CD14-positive monocyte (primary cell): ENCODE results near the gene RNASE4. TPM values are rescaled to one million over a fixed set of nuclear protein-coding genes. Genes with fewer than 3 reads are reported as not detected.
"Not testable (repeated sequence)": the region's sequence is repeated elsewhere in the genome, so short reads cannot be mapped to it uniquely, and the experiment has no call there.

Experiments
- DNase-seq, 3 donors: peaks; one replicate each; pipeline ENCODE4 v3.0.0-alpha.2; 2011 to 2022
- H2AFZ ChIP-seq: 2 replicates; pipeline ENCODE4 v1.6.0; 2012; ENCODE audit warnings: mild to moderate bottlenecking, low read depth, low read length, inconsistent platforms; ENCODE audit not compliant: insufficient read depth, poor library complexity, severe bottlenecking
- H3K27ac ChIP-seq, 2 donors: 1 replicate in 1 of 2; 2 replicates in 1 of 2; pipeline ENCODE4 v1.5.1; 2012 to 2013; ENCODE audit warnings: low read length in 2 of 2, control low read depth in 1 of 2, inconsistent platforms in 1 of 2, low read depth in 1 of 2, mild to moderate bottlenecking in 1 of 2
- H3K27me3 ChIP-seq, 2 donors: one replicate each; pipeline versions ENCODE4 v1.6.0 to v1.6.1; 2011 to 2013; ENCODE audit warnings: low read length in 2 of 2; ENCODE audit not compliant: control insufficient read depth in 2 of 2, insufficient read depth in 2 of 2
- H3K36me3 ChIP-seq, 2 donors: replicated peaks in 1 of 2; 1 replicate in 1 of 2; 2 replicates in 1 of 2; pipeline versions ENCODE4 v1.5.1 to v1.6.1; 2012 to 2013; ENCODE audit warnings: low read length in 2 of 2, control low read depth in 1 of 2, inconsistent platforms in 1 of 2, mild to moderate bottlenecking in 1 of 2; ENCODE audit not compliant: insufficient read depth in 2 of 2, control insufficient read depth in 1 of 2
- H3K4me1 ChIP-seq, 2 donors: 1 replicate in 1 of 2; 2 replicates in 1 of 2; pipeline versions ENCODE4 v1.5.1 to v1.6.1; 2012 to 2013; ENCODE audit warnings: low read length in 2 of 2, control low read depth in 1 of 2, inconsistent platforms in 1 of 2, mild to moderate bottlenecking in 1 of 2, moderate library complexity in 1 of 2; ENCODE audit not compliant: insufficient read depth in 2 of 2, control insufficient read depth in 1 of 2
- H3K4me2 ChIP-seq: replicated peaks from 2 replicates; pipeline ENCODE3; 2012; ENCODE audit warnings: low read length, moderate library complexity, mild to moderate bottlenecking; ENCODE audit not compliant: poor library complexity, severe bottlenecking; ENCODE audit errors: extremely low read depth
- H3K4me3 ChIP-seq, 3 experiments: fragments of 200-600 bp in 1 of 3; sonication (generic) in 1 of 3; replicated peaks in 1 of 3; 1 replicate in 2 of 3; 2 replicates in 1 of 3; pipeline ENCODE4 v1.5.1; 2011 to 2013; ENCODE audit warnings: low read length in 3 of 3, mild to moderate bottlenecking in 3 of 3, control low read depth in 2 of 3, low read depth in 2 of 3, inconsistent platforms in 1 of 3, moderate library complexity in 1 of 3
- H3K79me2 ChIP-seq: 2 replicates; pipeline ENCODE4 v1.6.0; 2012; ENCODE audit warnings: mild to moderate bottlenecking, control low read depth, inconsistent platforms, low read length, moderate library complexity; ENCODE audit not compliant: insufficient read depth
- H3K9ac ChIP-seq: 2 replicates; pipeline ENCODE4 v1.6.0; 2017; ENCODE audit warnings: low read length, mild to moderate bottlenecking; ENCODE audit not compliant: insufficient read depth, poor library complexity, severe bottlenecking
- H3K9me3 ChIP-seq, 2 donors: replicated peaks in 1 of 2; 1 replicate in 1 of 2; 2 replicates in 1 of 2; pipeline versions ENCODE4 v1.5.1 to v1.6.1; 2012 to 2013; ENCODE audit warnings: low read length in 2 of 2, control low read depth in 1 of 2; ENCODE audit not compliant: control insufficient read depth in 1 of 2, insufficient read depth in 1 of 2
- H4K20me1 ChIP-seq: 2 replicates; pipeline ENCODE4 v1.6.0; 2012; ENCODE audit warnings: mild to moderate bottlenecking, low read length, control low read depth, moderate library complexity; ENCODE audit not compliant: insufficient read depth
- H3K27ac Mint-ChIP-seq, 7 donors: one replicate each; pipeline ENCODE4 v1.8.0; 2020; ENCODE audit warnings: mild to moderate bottlenecking in 7 of 7, mixed read lengths in 7 of 7, moderate library complexity in 6 of 7, inconsistent platforms in 2 of 7
- H3K27me3 Mint-ChIP-seq, 3 donors: one replicate each; pipeline ENCODE4 v1.8.0; 2021 to 2022; ENCODE audit warnings: low read depth in 3 of 3, mild to moderate bottlenecking in 3 of 3, mixed read lengths in 3 of 3, moderate library complexity in 3 of 3, inconsistent platforms in 1 of 3
- H3K36me3 Mint-ChIP-seq, 2 donors: one replicate each; pipeline ENCODE4 v1.8.0; 2020; ENCODE audit warnings: mixed read lengths in 2 of 2, inconsistent platforms in 1 of 2, mild to moderate bottlenecking in 1 of 2
- H3K4me1 Mint-ChIP-seq: one replicate; pipeline ENCODE4 v1.8.0; 2020; ENCODE audit warnings: mild to moderate bottlenecking, mixed read lengths
- H3K4me3 Mint-ChIP-seq, 2 donors: one replicate each; pipeline ENCODE4 v1.8.0; 2020; ENCODE audit warnings: mild to moderate bottlenecking in 2 of 2, mixed read lengths in 2 of 2, moderate library complexity in 1 of 2
- H3K9me3 Mint-ChIP-seq, 7 donors: one replicate each; pipeline ENCODE4 v1.8.0; 2020 to 2022; ENCODE audit warnings: mixed read lengths in 7 of 7, mild to moderate bottlenecking in 6 of 7, moderate library complexity in 6 of 7, inconsistent platforms in 2 of 7
- CTCF ChIP-seq: fragments of 200-600 bp; IDR thresholded peaks from one replicate; pipeline ENCODE4 v1.8.0; 2022; ENCODE audit warnings: antibody characterized with exemption, mild to moderate bottlenecking
- WGBS: methylation state at CpG from one replicate; pipeline ENCODE4 v1.1.5; 2013; ENCODE audit warnings: missing lambda C conversion rate; ENCODE audit not compliant: insufficient coverage; 5-methylcytosine and 5-hydroxymethylcytosine counted together
- intact Hi-C, 2 donors: fragments of 100-400 bp; cut with micrococcal nuclease; formaldehyde crosslinking; loops; one replicate each; pipeline versions ENCODE4 v1.15.0 to v1.15.1; 2023
- polyA plus RNA-seq, 3 donors: library from polyadenylated mRNA; depleted of rRNA in 1 of 3; unstranded in 2 of 3; stranded (reverse) in 1 of 3; fragments of 300-500 nt in 2 of 3; fragments of >200 nt in 1 of 3; fragmentation: Illumina TruSeq in 2 of 3; gene quantifications; 1 replicate in 2 of 3; 2 replicates in 1 of 3; pipeline ENCODE4 v1.2.3, GENCODE V29; 2012 to 2021

Gene RNASE4
- polyA plus RNA-seq, 3 donors = 18.5 to 85.8 (median 49.1) TPM

GRCh38 chr14:20642182-20642581 lies 42.2 kb upstream of the RNASE4 start:
- H3K36me3 ChIP-seq = no peaks in the 10 kb centered on the region
- no peak overlapping the region for H3K9ac ChIP-seq
- WGBS = no CpG with 5 or more reads among the region's 7 CpGs
- no peak overlapping the region for H3K4me2 ChIP-seq
- H3K4me3 Mint-ChIP-seq = no peak overlapping the region
- DNase-seq = no peak
- no peak overlapping the region for H3K27ac Mint-ChIP-seq
- H3K9me3 Mint-ChIP-seq = peaks cover 0 to 2% (median 0%) of the 10 kb centered on the region in 7 donors
- no peaks in the 10 kb centered on the region for H3K36me3 Mint-ChIP-seq
- no peak overlapping the region for H3K27ac ChIP-seq
- peaks cover 32 to 46% (median 35%) of the 10 kb centered on the region in 3 donors for H3K27me3 Mint-ChIP-seq
- no peak overlapping the region for H2AFZ ChIP-seq
- no peaks in the 10 kb centered on the region for H3K9me3 ChIP-seq
- no peaks in the 10 kb centered on the region for H3K79me2 ChIP-seq
- intact Hi-C loops = no loop called here
- H3K4me3 ChIP-seq = no peak overlapping the region
- no peak for TF ChIP-seq CTCF
- peaks cover 21 to 39% of the 10 kb centered on the region in 2 donors for H3K27me3 ChIP-seq
- no peaks in the 10 kb centered on the region for H3K4me1 ChIP-seq
- H4K20me1 ChIP-seq = no peaks in the 10 kb centered on the region
- peaks cover 2% of the 10 kb centered on the region for H3K4me1 Mint-ChIP-seq

GRCh38 chr14:20642755-20643154 lies 41.6 kb upstream of the RNASE4 start:
- H3K27ac ChIP-seq, DNase-seq, intact Hi-C loops, H3K27ac Mint-ChIP-seq, H4K20me1 ChIP-seq, H2AFZ ChIP-seq, H3K4me2 ChIP-seq, H3K4me1 ChIP-seq, H3K36me3 Mint-ChIP-seq, H3K9me3 ChIP-seq, H3K4me3 Mint-ChIP-seq, H3K4me3 ChIP-seq, H3K9me3 Mint-ChIP-seq, H3K9ac ChIP-seq, H3K4me1 Mint-ChIP-seq, H3K36me3 ChIP-seq, H3K79me2 ChIP-seq: not testable (repeated sequence)
- no CpG with 5 or more reads among the region's 3 CpGs for WGBS
- peaks cover 18 to 39% of the 10 kb centered on the region in 2 donors for H3K27me3 ChIP-seq
- H3K27me3 Mint-ChIP-seq = peaks cover 29 to 45% (median 32%) of the 10 kb centered on the region in 3 donors
